DMS53 (cell line): ENCODE measurements around the gene ETNK2.
"Not testable (repeated sequence)": the region's sequence is repeated elsewhere in the genome, so short reads cannot be mapped to it uniquely, and the experiment has no call there.

ENCODE experiments used
- DNase-seq: peaks from one replicate; lab custom pipeline; 2025; lab: John Stamatoyannopoulos, UW

Gene ETNK2

DNA sequence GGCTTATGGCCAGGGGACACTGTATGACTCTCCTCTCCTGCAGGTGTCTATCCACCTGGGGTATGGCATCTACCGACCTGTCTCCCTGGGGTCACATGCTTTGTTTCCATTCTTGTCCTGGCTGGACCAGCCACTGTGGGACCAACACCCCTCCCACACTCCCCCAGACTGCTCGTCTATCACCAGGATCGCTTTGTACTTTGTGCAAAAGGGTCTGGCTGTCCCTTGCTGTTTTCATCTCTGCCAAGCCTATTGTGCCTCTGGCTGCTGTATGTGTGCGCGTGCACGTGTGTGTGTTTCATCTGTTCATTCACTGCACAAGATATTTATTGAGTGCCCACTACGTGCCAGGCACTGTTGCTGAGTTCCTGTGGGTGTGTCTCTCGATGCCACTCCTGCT lies 25.5 kb downstream of the ETNK2 start:
- DNase-seq: no peak

DNA sequence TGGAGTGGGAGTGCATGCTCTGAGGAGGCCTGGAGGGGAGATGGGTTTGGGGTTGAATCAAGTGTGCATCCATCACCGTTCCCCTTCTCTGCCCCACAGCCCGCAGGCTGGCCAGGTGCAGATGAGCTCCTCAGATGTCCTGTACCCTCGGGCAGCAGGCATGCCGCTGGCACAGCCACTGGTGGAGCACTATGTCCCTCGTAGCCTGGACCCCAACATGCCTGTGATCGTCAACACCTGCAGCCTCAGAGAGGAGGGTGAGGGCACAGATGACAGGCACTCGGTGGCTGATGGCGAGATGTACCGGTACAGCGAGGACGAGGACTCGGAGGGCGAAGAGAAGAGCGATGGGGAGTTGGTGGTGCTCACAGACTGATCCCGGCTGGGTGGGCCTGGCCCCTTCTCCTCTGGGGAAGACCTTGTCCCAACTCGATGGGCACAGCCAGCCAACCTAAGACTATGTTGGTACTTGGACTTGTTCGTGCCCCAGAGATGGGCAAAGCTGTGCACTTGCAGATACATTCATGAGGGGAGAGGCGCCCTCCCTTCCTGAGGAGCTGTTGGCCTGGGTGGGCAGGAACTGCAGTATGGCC lies 26.0 kb downstream of the ETNK2 start:
- DNase-seq: no peak

- no peak for DNase-seq
Measured at GRCh38 chr1:204124639-204125038, 27.2 kb downstream of the ETNK2 start.

DNA sequence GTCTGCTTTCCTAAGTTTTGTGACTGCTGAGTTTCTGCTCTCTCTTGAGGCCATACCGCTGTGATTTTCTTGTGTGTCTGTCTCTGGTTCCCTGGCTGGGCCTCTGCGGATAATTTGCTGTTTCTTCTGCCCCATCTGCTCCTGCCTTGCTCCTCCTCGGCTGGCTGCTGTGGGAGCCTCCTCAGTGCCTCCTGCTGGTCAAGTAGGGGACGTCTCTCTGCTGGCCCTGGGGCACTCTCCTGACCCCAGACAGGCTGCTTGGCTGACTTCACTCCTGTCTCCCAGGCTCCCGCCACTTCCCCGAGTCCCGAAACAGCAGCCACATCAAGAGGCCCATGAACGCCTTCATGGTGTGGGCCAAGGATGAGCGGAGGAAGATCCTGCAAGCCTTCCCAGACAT lies 28.5 kb downstream of the ETNK2 start:
- DNase-seq: peak; percentile 45

GRCh38 chr1:204121840-204122555 lies 29.8 kb downstream of the ETNK2 start:
- DNase-seq: no peak

DNA sequence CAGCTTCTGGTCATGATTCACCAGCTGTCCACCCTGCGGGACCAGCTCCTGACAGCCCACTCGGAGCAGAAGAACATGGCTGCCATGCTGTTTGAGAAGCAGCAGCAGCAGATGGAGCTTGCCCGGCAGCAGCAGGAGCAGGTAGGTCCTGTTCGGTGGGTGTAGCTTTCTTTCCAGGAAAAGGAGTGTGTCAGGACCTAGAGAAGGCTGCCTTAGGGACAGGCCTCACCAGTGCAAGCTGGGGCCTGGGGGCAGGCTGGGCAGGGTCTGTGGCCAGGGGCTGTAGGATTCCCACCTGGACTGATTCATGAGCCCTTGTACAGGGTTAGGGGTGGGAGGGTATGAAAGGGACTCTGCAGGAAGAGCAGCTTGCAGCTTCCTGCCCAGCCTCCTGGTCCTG lies 35.3 kb downstream of the ETNK2 start:
- DNase-seq: no peak

DNA sequence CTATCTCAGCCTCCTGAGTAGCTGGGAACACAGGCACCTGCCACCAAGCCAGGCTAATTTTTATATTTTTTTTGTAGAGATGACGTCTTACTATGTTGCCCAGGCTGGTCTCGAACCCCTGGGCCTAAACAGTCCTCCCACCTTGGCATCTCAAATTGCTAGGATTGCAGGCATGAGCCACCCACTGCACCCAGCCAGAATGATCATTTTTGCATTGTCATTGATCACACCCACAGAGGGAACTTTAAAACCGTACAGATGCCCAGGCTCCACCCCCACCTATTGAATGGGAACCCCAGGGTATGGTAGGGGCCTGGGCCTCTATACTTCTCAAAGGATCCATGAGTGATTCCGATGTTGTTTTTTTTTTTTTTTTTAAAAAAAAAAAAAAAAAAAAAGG lies 36.7 kb downstream of the ETNK2 start:
- no peak for DNase-seq

DNA sequence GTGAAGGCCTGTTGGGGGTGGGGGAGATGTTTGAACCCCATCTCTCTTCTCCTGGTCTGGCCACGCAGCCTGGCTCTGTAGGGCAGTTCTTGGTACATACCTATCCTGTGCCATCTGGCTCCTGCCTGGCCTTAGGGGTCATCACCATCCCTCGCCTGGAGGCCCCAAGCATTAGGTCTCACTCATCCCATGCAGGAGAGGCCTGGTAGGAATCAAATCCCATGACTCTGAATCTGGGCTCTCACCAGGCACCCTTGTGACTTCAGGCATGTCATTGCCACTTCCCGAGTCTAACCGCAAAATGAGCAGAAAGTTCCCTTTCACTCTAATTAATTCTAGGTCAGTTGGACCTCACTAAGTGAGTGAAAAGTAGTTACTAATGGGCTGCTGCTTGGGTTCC lies 37.2 kb downstream of the ETNK2 start:
- DNase-seq: no peak

- peak; percentile 24 for DNase-seq
Measured at GRCh38 chr1:204113896-204114295, 37.9 kb downstream of the ETNK2 start.

DNA sequence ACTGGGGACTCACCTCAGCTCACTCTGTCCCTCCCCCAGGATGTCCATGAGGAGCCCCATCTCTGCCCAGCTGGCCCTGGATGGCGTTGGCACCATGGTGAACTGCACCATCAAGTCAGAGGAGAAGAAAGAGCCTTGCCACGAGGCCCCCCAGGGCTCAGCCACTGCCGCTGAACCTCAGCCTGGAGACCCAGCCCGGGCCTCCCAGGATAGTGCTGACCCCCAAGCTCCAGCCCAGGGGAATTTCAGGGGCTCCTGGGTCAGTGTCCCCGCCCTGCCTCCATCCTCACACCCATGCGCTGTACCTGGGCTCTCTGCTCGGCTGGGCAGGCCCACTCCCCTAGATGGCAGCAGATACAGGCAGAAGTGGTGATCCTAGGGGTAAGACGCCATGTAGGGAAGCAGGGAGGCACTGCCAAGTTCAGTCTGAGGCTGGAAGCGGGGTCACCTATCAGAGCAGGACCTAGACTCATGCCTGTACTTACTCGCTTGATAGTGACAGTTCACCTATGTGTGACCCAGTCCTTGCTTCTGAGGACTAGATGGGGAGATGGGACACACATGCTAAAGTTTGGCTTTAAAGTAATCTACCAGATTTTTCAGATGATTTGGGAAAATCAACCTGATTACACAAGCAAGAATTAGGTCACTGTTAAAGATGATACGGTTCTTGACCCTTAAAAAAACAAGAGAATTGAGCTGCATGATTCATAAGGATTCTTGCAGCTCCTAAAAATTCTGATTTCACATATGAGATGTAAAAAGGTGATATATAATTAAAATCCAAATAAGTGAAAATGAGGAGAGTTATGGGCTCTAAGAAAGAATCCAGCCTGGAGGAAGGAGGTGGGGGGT lies 38.7 kb downstream of the ETNK2 start:
- DNase-seq: no peak

DNA sequence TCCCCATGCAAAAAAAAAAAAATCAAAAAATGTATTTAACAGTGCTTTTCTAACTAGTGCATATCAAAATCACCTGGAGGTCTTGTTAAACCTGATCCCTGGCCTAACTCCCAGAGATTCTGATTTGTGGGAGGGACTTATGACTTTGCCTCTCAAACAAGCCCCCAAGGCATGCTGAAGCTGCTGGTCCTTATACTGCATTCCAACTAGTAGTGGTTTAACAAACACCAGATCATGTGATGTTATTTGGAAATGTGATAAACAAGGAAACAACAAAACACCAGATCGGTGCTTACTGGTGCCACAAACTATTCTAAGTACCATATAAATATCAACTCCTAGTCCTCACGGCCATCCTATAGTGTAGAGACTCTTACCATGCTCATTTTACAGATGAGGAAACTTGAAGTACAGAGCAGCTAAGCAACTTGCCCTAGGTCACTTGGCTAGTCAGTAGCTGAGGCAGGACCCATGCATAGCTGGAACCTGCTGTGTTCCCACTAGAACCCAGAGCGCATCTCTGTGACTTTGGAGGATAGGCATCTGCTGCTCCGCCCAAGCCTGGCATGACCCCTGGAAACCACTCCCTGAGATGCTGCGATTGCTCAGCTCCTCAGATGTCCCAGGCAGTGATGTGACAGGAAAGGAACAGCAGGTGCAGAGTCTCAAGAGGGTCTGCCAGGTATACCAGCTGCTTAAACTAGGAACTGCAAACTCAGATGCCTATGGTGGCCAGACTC lies 40.8 kb downstream of the ETNK2 start:
- DNase-seq: peak; percentile 85

GRCh38 chr1:204108312-204109141 lies 43.3 kb downstream of the ETNK2 start:
- peak; percentile 53 for DNase-seq

DNA sequence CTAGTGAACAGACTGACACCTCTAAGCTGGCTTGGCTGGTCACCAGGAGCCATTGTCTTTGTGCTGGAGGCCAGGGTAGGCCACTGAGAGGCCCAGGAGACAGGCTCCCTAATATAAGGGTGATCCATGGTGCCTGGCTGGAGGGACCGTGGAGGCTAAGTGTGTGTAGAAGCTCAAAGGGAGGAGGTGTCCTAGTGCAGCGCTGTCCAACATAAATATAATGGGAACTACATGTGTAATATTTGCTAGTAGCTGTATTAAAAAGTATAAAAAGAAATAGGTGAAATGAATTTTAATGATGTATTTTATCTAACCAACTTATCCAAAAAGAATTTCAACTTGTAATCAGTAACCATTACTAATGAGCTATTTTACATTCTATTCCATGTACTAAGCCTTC lies 44.0 kb downstream of the ETNK2 start:
- DNase-seq: no peak

- DNase-seq: no peak
Measured at GRCh38 chr1:204106825-204107224, 45.0 kb downstream of the ETNK2 start.

- DNase-seq: no peak
Measured at GRCh38 chr1:204105131-204105515, 46.7 kb downstream of the ETNK2 start.

- DNase-seq: peak; percentile 55
Measured at GRCh38 chr1:204104331-204105130, 47.3 kb downstream of the ETNK2 start.

DNA sequence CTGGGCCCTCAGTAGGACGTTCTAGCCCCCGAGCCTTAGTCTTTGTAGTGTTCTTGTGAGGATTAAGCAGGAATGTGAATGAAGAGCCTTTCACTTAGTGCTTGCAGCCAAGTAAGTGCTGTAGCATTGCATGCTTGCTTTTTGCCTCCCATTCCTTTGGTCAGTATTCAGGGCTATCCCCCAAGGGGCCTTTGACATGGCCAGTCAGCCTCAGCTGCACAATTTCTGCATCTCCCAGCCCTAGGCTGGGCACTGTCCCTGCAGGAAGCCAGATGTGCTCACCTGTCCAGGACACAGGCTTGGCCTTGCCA lies 48.5 kb downstream of the ETNK2 start:
- DNase-seq: no peak

DNA sequence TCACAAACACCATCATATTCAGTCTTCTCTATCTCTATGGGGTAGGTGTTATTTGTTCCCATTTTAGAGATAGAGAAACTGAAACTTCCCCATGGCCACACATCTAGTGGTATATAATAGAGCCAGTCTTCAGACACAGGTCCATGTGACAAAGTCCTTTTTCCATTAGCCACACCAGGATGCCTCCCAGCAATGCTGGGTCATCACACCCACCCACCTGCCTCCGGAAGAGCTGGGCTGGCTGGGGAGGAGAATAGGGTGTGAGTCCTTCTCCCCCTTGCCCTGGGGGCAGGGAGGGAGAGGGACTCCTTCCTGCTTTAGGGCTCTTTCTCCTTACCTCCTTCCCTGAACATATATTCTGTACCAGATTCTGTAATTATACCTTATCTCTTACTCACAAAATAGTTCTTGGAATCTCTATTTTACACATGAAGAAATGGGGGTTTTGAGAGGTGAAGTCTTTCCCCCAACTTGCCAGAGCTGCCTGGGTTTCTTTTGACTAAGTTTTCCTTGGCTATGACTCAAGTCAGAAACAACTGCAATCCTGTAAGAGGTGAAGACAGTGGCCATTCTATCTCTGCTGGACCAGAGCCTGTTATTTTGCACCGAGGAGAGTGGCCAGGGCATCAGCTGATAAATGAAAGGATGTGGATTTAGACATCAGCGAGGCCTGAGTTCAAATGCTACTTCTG lies 49.0 kb downstream of the ETNK2 start:
- DNase-seq: peak; percentile 78

- peak; percentile 90 for DNase-seq
Measured at GRCh38 chr1:204102029-204102611, 49.7 kb downstream of the ETNK2 start.

DNA sequence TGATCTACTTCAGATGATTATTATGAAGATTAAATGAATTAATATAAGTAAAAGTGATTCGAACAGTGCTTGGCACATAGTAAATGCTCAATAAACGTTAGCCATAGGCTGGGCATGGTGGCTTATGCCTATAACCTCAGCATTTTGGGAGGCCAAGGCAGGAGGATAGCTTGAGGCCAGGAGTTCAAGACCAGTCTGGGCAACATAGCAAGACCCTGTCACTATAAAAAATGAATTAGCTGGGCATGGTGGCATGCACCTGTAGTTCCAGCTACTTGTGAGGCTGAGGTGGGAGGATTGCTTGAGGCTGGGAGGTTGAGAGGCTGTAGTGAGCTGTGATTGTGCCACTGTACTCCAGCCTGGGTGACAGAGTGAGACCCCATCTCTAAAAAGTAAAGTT lies 52.1 kb downstream of the ETNK2 start:
- not testable (repeated sequence) for DNase-seq
